Liver (tissue), 9 donors: ENCODE measurements around the gene MAPK4. TPM values are rescaled to one million over a fixed set of nuclear protein-coding genes. Genes with fewer than 3 reads are reported as not detected.

ENCODE experiments used
- DNase-seq: peaks from one replicate; pipeline ENCODE4 v3.0.0-alpha.2; 2017; ENCODE audit warnings: low spot score
- H3K27ac ChIP-seq, 2 donors: one replicate each; pipeline ENCODE4 v1.7.0; 2013; ENCODE audit warnings: inconsistent platforms in 2 of 2, low read length in 2 of 2, control low read depth in 1 of 2, low read depth in 1 of 2, mild to moderate bottlenecking in 1 of 2
- H3K27me3 ChIP-seq, 4 donors: one replicate each; pipeline versions ENCODE4 v1.6.1 to v1.7.0; 2013; ENCODE audit warnings: low read length in 3 of 4, inconsistent platforms in 1 of 4, mild to moderate bottlenecking in 1 of 4, moderate library complexity in 1 of 4; ENCODE audit not compliant: control insufficient read depth in 4 of 4, insufficient read depth in 4 of 4
- H3K36me3 ChIP-seq, 4 donors: one replicate each; pipeline versions ENCODE4 v1.6.1 to v1.7.0; 2013; ENCODE audit warnings: low read length in 3 of 4, mild to moderate bottlenecking in 3 of 4, low read depth in 1 of 4, moderate library complexity in 1 of 4; ENCODE audit not compliant: control insufficient read depth in 4 of 4, insufficient read depth in 3 of 4
- H3K4me1 ChIP-seq, 4 donors: one replicate each; pipeline versions ENCODE4 v1.6.1 to v1.7.0; 2013; ENCODE audit warnings: low read length in 3 of 4, mild to moderate bottlenecking in 3 of 4, moderate library complexity in 1 of 4; ENCODE audit not compliant: control insufficient read depth in 4 of 4, insufficient read depth in 4 of 4
- H3K4me3 ChIP-seq, 3 donors: one replicate each; pipeline versions ENCODE4 v1.6.1 to v1.7.0; 2013; ENCODE audit warnings: low read length in 3 of 3, control low read depth in 1 of 3, low read depth in 1 of 3, mild to moderate bottlenecking in 1 of 3
- H3K9ac ChIP-seq, 2 donors: one replicate each; pipeline ENCODE4 v1.7.0; 2013; ENCODE audit warnings: low read length in 2 of 2, mild to moderate bottlenecking in 2 of 2, moderate library complexity in 2 of 2, control low read depth in 1 of 2, low read depth in 1 of 2
- H3K9me3 ChIP-seq, 4 donors: one replicate each; pipeline versions ENCODE4 v1.6.1 to v1.7.0; 2013; ENCODE audit warnings: low read length in 3 of 4; ENCODE audit not compliant: control insufficient read depth in 4 of 4
- EGR1 ChIP-seq, 2 donors: IDR thresholded peaks; 2 replicates each; pipeline ENCODE4 v1.6.1; 2016 to 2018; ENCODE audit warnings: antibody characterized with exemption in 2 of 2, low read depth in 2 of 2
- FOXA1 ChIP-seq: IDR thresholded peaks from 2 replicates; pipeline ENCODE4 v1.6.1; 2016; ENCODE audit warnings: antibody characterized with exemption
- FOXA2 ChIP-seq: IDR thresholded peaks from 2 replicates; pipeline ENCODE4 v1.6.1; 2016; ENCODE audit warnings: antibody characterized with exemption
- GABPA ChIP-seq, 2 donors: IDR thresholded peaks in 1 of 2; conservative IDR thresholded peaks in 1 of 2; 2 replicates each; pipeline ENCODE4 v1.6.1; 2016; ENCODE audit warnings: antibody characterized with exemption in 2 of 2, mild to moderate bottlenecking in 1 of 2, moderate library complexity in 1 of 2
- HNF4A ChIP-seq, 2 donors: conservative IDR thresholded peaks; 2 replicates each; pipeline ENCODE4 v1.6.1; 2016; ENCODE audit warnings: antibody characterized with exemption in 2 of 2, mild to moderate bottlenecking in 2 of 2
- HNF4G ChIP-seq: IDR thresholded peaks from 2 replicates; pipeline ENCODE4 v1.6.1; 2016; ENCODE audit warnings: antibody characterized with exemption
- JUND ChIP-seq, 2 donors: IDR thresholded peaks; 2 replicates each; pipeline ENCODE4 v1.6.1; 2016; ENCODE audit warnings: antibody characterized with exemption in 2 of 2
- NR2F2 ChIP-seq: IDR thresholded peaks from 2 replicates; pipeline ENCODE4 v1.6.1; 2016; ENCODE audit warnings: antibody characterized with exemption
- RAD21 ChIP-seq, 2 donors: IDR thresholded peaks; 2 replicates each; pipeline ENCODE4 v1.6.1; 2016; ENCODE audit warnings: antibody characterized with exemption in 2 of 2, mild to moderate bottlenecking in 2 of 2
- RXRA ChIP-seq, 2 donors: IDR thresholded peaks; 2 replicates each; pipeline ENCODE4 v1.6.1; 2017 to 2018; ENCODE audit warnings: antibody characterized with exemption in 2 of 2, mild to moderate bottlenecking in 1 of 2
- SP1 ChIP-seq: IDR thresholded peaks from 2 replicates; pipeline ENCODE4 v1.6.1; 2018; ENCODE audit warnings: antibody characterized with exemption, mild to moderate bottlenecking
- TAF1 ChIP-seq: conservative IDR thresholded peaks from 2 replicates; pipeline ENCODE4 v1.6.1; 2016; ENCODE audit warnings: antibody characterized with exemption, mild to moderate bottlenecking
- YY1 ChIP-seq: IDR thresholded peaks from 2 replicates; pipeline ENCODE4 v1.6.1; 2016; ENCODE audit warnings: antibody characterized with exemption, mild to moderate bottlenecking
- WGBS: extraction: QIAGEN DNeasy Blood & Tissue Kit; methylation state at CpG from one replicate; pipeline ENCODE4 v1.1.7; 2013; 5-methylcytosine and 5-hydroxymethylcytosine counted together
- polyA plus RNA-seq, 2 donors: library from polyadenylated mRNA; stranded (reverse) in 1 of 2; unstranded in 1 of 2; fragments of 200-250 nt in 1 of 2; fragments of >200 nt in 1 of 2; fragmentation: Nextera tagmentation in 1 of 2; extraction: Ambion mirVana in 1 of 2; gene quantifications; one replicate each; pipeline versions ENCODE4 v1.2.1 to v1.2.3, GENCODE V29; 2013 to 2015
- total RNA-seq, 2 donors: library from RNA; depleted of rRNA; stranded (reverse); fragments of >200 nt; gene quantifications; one replicate each; pipeline ENCODE4 v1.2.3, GENCODE V29; 2014
- TF ChIP-seq, protein P1 (sequence below): IDR thresholded peaks from 2 replicates; pipeline ENCODE4 v1.6.1; 2016; ENCODE audit warnings: antibody characterized with exemption
- TF ChIP-seq, protein P2 (sequence below): IDR thresholded peaks from 2 replicates; pipeline ENCODE4 v1.6.1; 2016; ENCODE audit warnings: antibody characterized with exemption
- TF ChIP-seq, protein P3 (sequence below): fragments of 150-350 bp; IDR thresholded peaks from 2 replicates; pipeline ENCODE4 v1.5.1; 2017; ENCODE audit warnings: improper control_type of control experiment, low read depth, low read length; ENCODE audit not compliant: missing input control
- TF ChIP-seq, protein P4 (sequence below): IDR thresholded peaks from 2 replicates; pipeline ENCODE4 v1.6.1; 2016; ENCODE audit warnings: antibody characterized with exemption
- TF ChIP-seq, protein P5 (sequence below): IDR thresholded peaks from 2 replicates; pipeline ENCODE4 v1.6.1; 2016; ENCODE audit warnings: antibody characterized with exemption, mild to moderate bottlenecking
- donor health status: healthy.
- donor health status: healthy.
- donor health status: healthy.
- donor health status: healthy.
- donor health status: healthy.

The MAPK4 gene
- total and polyA plus RNA-seq, 4 donors, result under 0.01 to 4.9 (median 1.5) TPM

DNA sequence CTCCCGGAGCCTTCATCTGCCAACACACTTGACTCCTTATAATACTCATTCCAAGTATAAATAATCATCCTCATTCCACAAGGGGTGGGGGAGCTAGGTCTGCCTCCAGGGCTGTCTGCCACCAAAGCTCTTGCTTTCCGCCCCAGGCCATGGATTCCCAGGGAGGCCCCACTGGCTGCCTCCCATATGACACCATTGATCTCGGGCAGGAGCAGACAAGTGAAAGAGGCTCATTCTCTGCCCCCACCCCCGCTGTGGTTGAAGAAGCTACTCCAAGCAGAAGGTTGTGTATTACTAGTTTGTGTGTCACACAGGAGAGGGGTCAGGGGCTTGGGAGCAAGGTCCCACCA lies 160.4 kb downstream of the MAPK4 start:
- Histone ChIP-seq H3K36me3 (peaks cover 0 to 2% (median 0%) of the 10 kb centered on the region in 4 donors), H3K27ac (no peak overlapping the region), H3K27me3 (no peaks in the 10 kb centered on the region), H3K4me1 (no peaks in the 10 kb centered on the region), H3K9me3 (no peaks in the 10 kb centered on the region), H3K9ac (no peak overlapping the region), H3K4me3 (no peak overlapping the region)
- DNase-seq, result no peak
- TF ChIP-seq, protein P1, sequence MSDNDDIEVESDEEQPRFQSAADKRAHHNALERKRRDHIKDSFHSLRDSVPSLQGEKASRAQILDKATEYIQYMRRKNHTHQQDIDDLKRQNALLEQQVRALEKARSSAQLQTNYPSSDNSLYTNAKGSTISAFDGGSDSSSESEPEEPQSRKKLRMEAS, result no peak
- TF ChIP-seq TAF1 (no peak), RXRA (IDR thresholded peaks at IDR 0.05) (no peak), JUND (IDR thresholded peaks at IDR 0.05) (no peak), YY1 (no peak)
- TF ChIP-seq, protein P2, sequence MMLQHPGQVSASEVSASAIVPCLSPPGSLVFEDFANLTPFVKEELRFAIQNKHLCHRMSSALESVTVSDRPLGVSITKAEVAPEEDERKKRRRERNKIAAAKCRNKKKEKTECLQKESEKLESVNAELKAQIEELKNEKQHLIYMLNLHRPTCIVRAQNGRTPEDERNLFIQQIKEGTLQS, result no peak
- TF ChIP-seq, protein P3, sequence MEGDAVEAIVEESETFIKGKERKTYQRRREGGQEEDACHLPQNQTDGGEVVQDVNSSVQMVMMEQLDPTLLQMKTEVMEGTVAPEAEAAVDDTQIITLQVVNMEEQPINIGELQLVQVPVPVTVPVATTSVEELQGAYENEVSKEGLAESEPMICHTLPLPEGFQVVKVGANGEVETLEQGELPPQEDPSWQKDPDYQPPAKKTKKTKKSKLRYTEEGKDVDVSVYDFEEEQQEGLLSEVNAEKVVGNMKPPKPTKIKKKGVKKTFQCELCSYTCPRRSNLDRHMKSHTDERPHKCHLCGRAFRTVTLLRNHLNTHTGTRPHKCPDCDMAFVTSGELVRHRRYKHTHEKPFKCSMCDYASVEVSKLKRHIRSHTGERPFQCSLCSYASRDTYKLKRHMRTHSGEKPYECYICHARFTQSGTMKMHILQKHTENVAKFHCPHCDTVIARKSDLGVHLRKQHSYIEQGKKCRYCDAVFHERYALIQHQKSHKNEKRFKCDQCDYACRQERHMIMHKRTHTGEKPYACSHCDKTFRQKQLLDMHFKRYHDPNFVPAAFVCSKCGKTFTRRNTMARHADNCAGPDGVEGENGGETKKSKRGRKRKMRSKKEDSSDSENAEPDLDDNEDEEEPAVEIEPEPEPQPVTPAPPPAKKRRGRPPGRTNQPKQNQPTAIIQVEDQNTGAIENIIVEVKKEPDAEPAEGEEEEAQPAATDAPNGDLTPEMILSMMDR, result no peak
- TF ChIP-seq, protein P4, sequence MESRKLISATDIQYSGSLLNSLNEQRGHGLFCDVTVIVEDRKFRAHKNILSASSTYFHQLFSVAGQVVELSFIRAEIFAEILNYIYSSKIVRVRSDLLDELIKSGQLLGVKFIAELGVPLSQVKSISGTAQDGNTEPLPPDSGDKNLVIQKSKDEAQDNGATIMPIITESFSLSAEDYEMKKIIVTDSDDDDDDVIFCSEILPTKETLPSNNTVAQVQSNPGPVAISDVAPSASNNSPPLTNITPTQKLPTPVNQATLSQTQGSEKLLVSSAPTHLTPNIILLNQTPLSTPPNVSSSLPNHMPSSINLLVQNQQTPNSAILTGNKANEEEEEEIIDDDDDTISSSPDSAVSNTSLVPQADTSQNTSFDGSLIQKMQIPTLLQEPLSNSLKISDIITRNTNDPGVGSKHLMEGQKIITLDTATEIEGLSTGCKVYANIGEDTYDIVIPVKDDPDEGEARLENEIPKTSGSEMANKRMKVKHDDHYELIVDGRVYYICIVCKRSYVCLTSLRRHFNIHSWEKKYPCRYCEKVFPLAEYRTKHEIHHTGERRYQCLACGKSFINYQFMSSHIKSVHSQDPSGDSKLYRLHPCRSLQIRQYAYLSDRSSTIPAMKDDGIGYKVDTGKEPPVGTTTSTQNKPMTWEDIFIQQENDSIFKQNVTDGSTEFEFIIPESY, result no peak
- 86% methylated on average over 4 of the region's 4 CpGs for WGBS

DNA sequence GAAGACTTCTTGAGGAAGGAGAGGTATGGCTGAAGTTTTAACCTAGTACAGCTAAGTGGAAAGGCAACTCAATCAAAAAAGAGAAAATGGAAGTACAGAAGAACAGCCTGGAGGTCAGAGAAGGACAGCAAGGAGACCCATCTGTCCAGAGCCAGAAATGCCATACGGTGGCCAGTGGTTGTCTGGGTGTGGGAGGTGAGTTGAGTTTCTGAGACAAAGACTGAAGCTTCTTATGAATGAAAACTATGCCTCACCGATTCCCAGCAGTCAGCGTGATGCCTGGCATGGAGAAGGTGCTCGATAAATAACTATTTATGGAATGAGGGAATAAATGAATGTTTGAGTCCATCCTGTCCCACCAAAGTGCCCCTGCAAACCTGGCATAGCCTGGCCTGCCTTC lies 161.1 kb downstream of the MAPK4 start:
- Histone ChIP-seq H3K9me3 (no peaks in the 10 kb centered on the region), H3K27me3 (no peaks in the 10 kb centered on the region), H3K36me3 (peaks cover 0 to 2% (median 0%) of the 10 kb centered on the region in 4 donors), H3K4me3 (no peak overlapping the region), H3K9ac (no peak overlapping the region), H3K4me1 (no peaks in the 10 kb centered on the region), H3K27ac (no peak overlapping the region)
- TF ChIP-seq NR2F2, result no peak
- TF ChIP-seq, protein P2, result no peak
- TF ChIP-seq FOXA1, result no peak
- no peak for TF ChIP-seq JUND (IDR thresholded peaks at IDR 0.05)
- no peak for TF ChIP-seq YY1
- TF ChIP-seq RXRA (IDR thresholded peaks at IDR 0.05), result no peak
- TF ChIP-seq, protein P3, result no peak
- no peak for TF ChIP-seq SP1
- TF ChIP-seq, protein P1, result no peak
- TF ChIP-seq, protein P5, sequence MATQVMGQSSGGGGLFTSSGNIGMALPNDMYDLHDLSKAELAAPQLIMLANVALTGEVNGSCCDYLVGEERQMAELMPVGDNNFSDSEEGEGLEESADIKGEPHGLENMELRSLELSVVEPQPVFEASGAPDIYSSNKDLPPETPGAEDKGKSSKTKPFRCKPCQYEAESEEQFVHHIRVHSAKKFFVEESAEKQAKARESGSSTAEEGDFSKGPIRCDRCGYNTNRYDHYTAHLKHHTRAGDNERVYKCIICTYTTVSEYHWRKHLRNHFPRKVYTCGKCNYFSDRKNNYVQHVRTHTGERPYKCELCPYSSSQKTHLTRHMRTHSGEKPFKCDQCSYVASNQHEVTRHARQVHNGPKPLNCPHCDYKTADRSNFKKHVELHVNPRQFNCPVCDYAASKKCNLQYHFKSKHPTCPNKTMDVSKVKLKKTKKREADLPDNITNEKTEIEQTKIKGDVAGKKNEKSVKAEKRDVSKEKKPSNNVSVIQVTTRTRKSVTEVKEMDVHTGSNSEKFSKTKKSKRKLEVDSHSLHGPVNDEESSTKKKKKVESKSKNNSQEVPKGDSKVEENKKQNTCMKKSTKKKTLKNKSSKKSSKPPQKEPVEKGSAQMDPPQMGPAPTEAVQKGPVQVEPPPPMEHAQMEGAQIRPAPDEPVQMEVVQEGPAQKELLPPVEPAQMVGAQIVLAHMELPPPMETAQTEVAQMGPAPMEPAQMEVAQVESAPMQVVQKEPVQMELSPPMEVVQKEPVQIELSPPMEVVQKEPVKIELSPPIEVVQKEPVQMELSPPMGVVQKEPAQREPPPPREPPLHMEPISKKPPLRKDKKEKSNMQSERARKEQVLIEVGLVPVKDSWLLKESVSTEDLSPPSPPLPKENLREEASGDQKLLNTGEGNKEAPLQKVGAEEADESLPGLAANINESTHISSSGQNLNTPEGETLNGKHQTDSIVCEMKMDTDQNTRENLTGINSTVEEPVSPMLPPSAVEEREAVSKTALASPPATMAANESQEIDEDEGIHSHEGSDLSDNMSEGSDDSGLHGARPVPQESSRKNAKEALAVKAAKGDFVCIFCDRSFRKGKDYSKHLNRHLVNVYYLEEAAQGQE, result no peak
- no peak for TF ChIP-seq HNF4G
- no peak for TF ChIP-seq EGR1 (IDR thresholded peaks at IDR 0.05; ENCODE audit: low read depth in 2 of 2)
- no peak for TF ChIP-seq FOXA2
- no peak for TF ChIP-seq TAF1
- no peak for TF ChIP-seq GABPA (IDR thresholded peaks at IDR 0.05 in 1 of 2, conservative IDR thresholded peaks at IDR 0.05 in 1 of 2)
- TF ChIP-seq, protein P4, result no peak
- no peak for TF ChIP-seq HNF4A (conservative IDR thresholded peaks at IDR 0.05)
- no peak for TF ChIP-seq RAD21 (IDR thresholded peaks at IDR 0.05)
- 92% methylated on average over 4 of the region's 4 CpGs for WGBS
- no peak for DNase-seq
